22Rv1 (cell line): ENCODE data around the gene NHERF2.

ENCODE experiments used
- ZFX ChIP-seq: fragments of 450-650 bp; IDR thresholded peaks from 2 replicates; pipeline ENCODE4 v1.6.1; 2017; ENCODE audit warnings: antibody characterized with exemption, borderline replicate concordance
- TF ChIP-seq, protein P1 (sequence below): fragments of 450-650 bp; IDR thresholded peaks from 2 replicates; pipeline ENCODE4 v1.5.1; 2017; ENCODE audit warnings: mild to moderate bottlenecking

DNA sequence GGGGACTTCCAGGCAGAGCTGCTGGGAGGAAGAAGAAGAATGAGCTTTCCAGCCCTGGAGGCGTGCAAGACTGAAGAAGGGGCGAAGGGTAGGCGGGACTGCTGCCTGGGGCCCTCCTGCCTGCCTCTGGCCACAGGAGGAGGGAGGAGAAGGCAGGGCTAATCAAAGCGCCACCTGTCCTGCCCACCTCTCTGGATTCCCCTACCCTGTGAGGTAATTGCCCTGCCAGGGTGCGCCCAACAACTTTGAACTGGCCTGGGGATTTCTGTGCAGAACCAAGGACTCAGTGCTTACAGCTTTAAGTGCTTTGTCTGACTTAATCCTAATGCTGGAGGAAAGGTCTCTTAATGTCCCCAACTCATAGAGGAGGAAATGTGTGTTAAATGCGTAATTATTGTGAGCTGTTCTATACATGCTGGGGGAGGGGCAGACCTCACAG, 45.3 kb upstream of the NHERF2 start, which contains the start of gene NOXO1:
- TF ChIP-seq, protein P1, sequence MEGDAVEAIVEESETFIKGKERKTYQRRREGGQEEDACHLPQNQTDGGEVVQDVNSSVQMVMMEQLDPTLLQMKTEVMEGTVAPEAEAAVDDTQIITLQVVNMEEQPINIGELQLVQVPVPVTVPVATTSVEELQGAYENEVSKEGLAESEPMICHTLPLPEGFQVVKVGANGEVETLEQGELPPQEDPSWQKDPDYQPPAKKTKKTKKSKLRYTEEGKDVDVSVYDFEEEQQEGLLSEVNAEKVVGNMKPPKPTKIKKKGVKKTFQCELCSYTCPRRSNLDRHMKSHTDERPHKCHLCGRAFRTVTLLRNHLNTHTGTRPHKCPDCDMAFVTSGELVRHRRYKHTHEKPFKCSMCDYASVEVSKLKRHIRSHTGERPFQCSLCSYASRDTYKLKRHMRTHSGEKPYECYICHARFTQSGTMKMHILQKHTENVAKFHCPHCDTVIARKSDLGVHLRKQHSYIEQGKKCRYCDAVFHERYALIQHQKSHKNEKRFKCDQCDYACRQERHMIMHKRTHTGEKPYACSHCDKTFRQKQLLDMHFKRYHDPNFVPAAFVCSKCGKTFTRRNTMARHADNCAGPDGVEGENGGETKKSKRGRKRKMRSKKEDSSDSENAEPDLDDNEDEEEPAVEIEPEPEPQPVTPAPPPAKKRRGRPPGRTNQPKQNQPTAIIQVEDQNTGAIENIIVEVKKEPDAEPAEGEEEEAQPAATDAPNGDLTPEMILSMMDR: no peak
- no peak for TF ChIP-seq ZFX
